Stimulated activated CD8-positive, alpha-beta memory T cell treated with anti-CD3 and anti-CD28 coated beads, Interleukin-2, amount 100 ng/mL, for 48 hours (primary cell): ENCODE measurements around the gene CLDN6.

ENCODE experiments used
- DNase-seq, 2 donors: peaks; one replicate each; pipeline ENCODE4 v3.0.0-alpha.2; 2020; ENCODE audit warnings: low read depth in 2 of 2

CLDN6 gene

GRCh38 chr16:2971134-2971984 lies 46.6 kb downstream of the CLDN6 start:
- DNase-seq = no peak

- no peak for DNase-seq
Measured at GRCh38 chr16:2970563-2970962, 47.4 kb downstream of the CLDN6 start.

- peak; percentile 75 to 79 for DNase-seq
Measured at GRCh38 chr16:2969545-2970521, 48.1 kb downstream of the CLDN6 start.

GRCh38 chr16:2968738-2969544 lies 49.0 kb downstream of the CLDN6 start, which contains the start of gene PAQR4:
PAQR4 (plus strand) TSS chr16:2969348; CDS start chr16:2969675, 327 bp downstream.
- DNase-seq = peak; percentile 81 to 82

GRCh38 chr16:2968368-2968737 lies 49.6 kb downstream of the CLDN6 start:
- no peak for DNase-seq

GRCh38 chr16:2967721-2968161 lies 50.2 kb downstream of the CLDN6 start:
- DNase-seq = no peak

GRCh38 chr16:2967211-2967631 lies 50.8 kb downstream of the CLDN6 start:
- no peak for DNase-seq

GRCh38 chr16:2966808-2967191 lies 51.2 kb downstream of the CLDN6 start:
- no peak for DNase-seq

- no peak for DNase-seq
Measured at GRCh38 chr16:2966043-2966807, 51.8 kb downstream of the CLDN6 start.
